K562 (cell line): ENCODE data around the gene IL1F10. TPM values are rescaled to one million over a fixed set of nuclear protein-coding genes. Genes with fewer than 3 reads are reported as not detected.
A peak's percentile ranks its signal among the peaks of the same experiment; 100 is the strongest.

Experiments used
- ATAC-seq: fragments of 200-7000 bp; cut with Tn5 transposase; 3 replicates; pipeline ENCODE4 v1.9.1; 2020; ENCODE audit warnings: moderate library complexity
- BruUV-seq: library from RNA; stranded (reverse); fragments of 400-500 nt; replicated peaks from 2 replicates; lab custom pipeline; 2021; lab: Mats Ljungman, UMichigan
- CTCF ChIA-PET: fragments of 300-600 bp; formaldehyde crosslinking; extraction: SDS; loops from one replicate; lab custom pipeline; 2021; ENCODE audit warnings: low intra/inter-chr PET ratio; lab: Yijun Ruan, JAX
- POLR2A ChIA-PET: fragments of 300-600, 350-650 bp; sonication (Branson Sonifier 250); formaldehyde crosslinking; extraction: SDS; loops from one replicate; lab custom pipeline; 2021; ENCODE audit warnings: antibody characterized with exemption, inconsistent platforms; lab: Yijun Ruan, JAX
- DNase-seq, 4 experiments: peaks; one replicate each; pipeline versions ENCODE4 v3.0.0 to v3.0.0-alpha.2; 2011 to 2018; ENCODE audit warnings: low spot score in 3 of 4, mixed read lengths in 3 of 4; ENCODE audit errors: extremely low read depth in 1 of 4
- FAIRE-seq: peaks from 2 replicates; lab custom pipeline; 2011; peaks lifted over from hg19 to GRCh38; lab: Jason Lieb, UNC
- H2AFZ ChIP-seq: 2 replicates; pipeline ENCODE4 v1.6.0; 2011; ENCODE audit warnings: low read depth, low read length, control low read depth, inconsistent platforms
- H3K27ac ChIP-seq: fragments of 200-600 bp; 3 replicates; pipeline ENCODE4 v1.8.0; 2011; ENCODE audit warnings: low read depth, mild to moderate bottlenecking, control low read depth, inconsistent platforms, low read length, moderate library complexity, mixed read lengths; ENCODE audit errors: extremely low read depth
- H3K27me3 ChIP-seq, 2 experiments: fragments of 300-600 bp in 1 of 2; 2 replicates in 1 of 2; 3 replicates in 1 of 2; pipeline versions ENCODE4 v1.6.0 to v1.8.0; 2011; ENCODE audit warnings: inconsistent platforms in 2 of 2, low read length in 2 of 2, mild to moderate bottlenecking in 1 of 2, mixed read lengths in 1 of 2, moderate library complexity in 1 of 2; ENCODE audit not compliant: control insufficient read depth in 2 of 2, insufficient read depth in 2 of 2
- H3K36me3 ChIP-seq: fragments of 300-600 bp; 3 replicates; pipeline ENCODE4 v1.8.0; 2011; ENCODE audit warnings: mild to moderate bottlenecking, low read length, inconsistent platforms; ENCODE audit not compliant: control insufficient read depth, insufficient read depth
- H3K4me1 ChIP-seq, 2 experiments: fragments of 200-600 bp in 1 of 2; replicated peaks in 1 of 2; 2 replicates in 1 of 2; 3 replicates in 1 of 2; pipeline versions ENCODE4 v1.5.1 to v1.8.0; 2011; ENCODE audit warnings: inconsistent platforms in 2 of 2, low read length in 2 of 2, mild to moderate bottlenecking in 1 of 2, mixed read lengths in 1 of 2, moderate library complexity in 1 of 2; ENCODE audit not compliant: control insufficient read depth in 2 of 2, insufficient read depth in 2 of 2
- H3K4me2 ChIP-seq: 2 replicates; pipeline ENCODE4 v1.6.1; 2011; ENCODE audit warnings: low read length, control low read depth, inconsistent platforms, mixed read lengths; ENCODE audit not compliant: insufficient read depth
- H3K4me3 ChIP-seq: fragments of 200-600 bp; sonication (generic), shearing (Covaris generic); 2 replicates; pipeline ENCODE4 v1.5.1; 2016; ENCODE audit warnings: control low read depth, inconsistent platforms
- H3K79me2 ChIP-seq: fragments of 200-600 bp; 3 replicates; pipeline ENCODE4 v1.8.0; 2011; ENCODE audit warnings: low read length, inconsistent platforms; ENCODE audit not compliant: control insufficient read depth, insufficient read depth
- H3K9ac ChIP-seq, 2 experiments: 2 replicates each; pipeline versions ENCODE4 v1.6.0 to v1.6.1; 2011; ENCODE audit warnings: low read depth in 2 of 2, low read length in 2 of 2, control low read depth in 1 of 2, inconsistent platforms in 1 of 2, mild to moderate bottlenecking in 1 of 2, mixed read lengths in 1 of 2; ENCODE audit not compliant: insufficient read depth in 1 of 2
- H3K9me1 ChIP-seq: one replicate; pipeline ENCODE4 v1.6.0; 2011; ENCODE audit warnings: inconsistent platforms, mild to moderate bottlenecking, low read length, moderate library complexity; ENCODE audit not compliant: control insufficient read depth, insufficient read depth
- H3K9me3 ChIP-seq: replicated peaks from 2 replicates; pipeline ENCODE4 v1.5.1; 2011; ENCODE audit warnings: low read depth, low read length, inconsistent platforms; ENCODE audit not compliant: control insufficient read depth, insufficient read depth
- H4K20me1 ChIP-seq: replicated peaks from 2 replicates; pipeline ENCODE4 v1.6.1; 2011; ENCODE audit warnings: low read length, inconsistent platforms, mixed read lengths; ENCODE audit not compliant: control insufficient read depth, insufficient read depth
- CAMTA2 ChIP-seq: fragments of 250-450 bp; sonication (Bioruptor Pico); conservative IDR thresholded peaks from 2 replicates; pipeline ENCODE4 v1.5.1; 2022
- EGR1 ChIP-seq: fragments of 450-650 bp; conservative IDR thresholded peaks from 2 replicates; pipeline ENCODE4 v1.6.1; 2017; ENCODE audit warnings: mild to moderate bottlenecking
- GTF2F1 ChIP-seq: IDR thresholded peaks from 2 replicates; pipeline ENCODE4 v1.6.1; 2011; ENCODE audit warnings: low read depth, low read length, improper control_type of control experiment
- JUND ChIP-seq, 2 experiments: IDR thresholded peaks; 2 replicates in 1 of 2; 3 replicates in 1 of 2; pipeline ENCODE4 v1.6.1; 2011; ENCODE audit warnings: borderline replicate concordance in 2 of 2, low read depth in 2 of 2, low read length in 2 of 2, improper control_type of control experiment in 1 of 2, missing biosample characterization in 1 of 2, missing genetic modification characterization in 1 of 2, missing genetic modification reagents in 1 of 2
- LARP7 ChIP-seq: fragments of 450-650 bp; IDR thresholded peaks from 2 replicates; pipeline ENCODE4 v1.6.1; 2016
- POLR2G ChIP-seq: fragments of 200-400 bp; formaldehyde crosslinking; IDR thresholded peaks from 2 replicates; pipeline ENCODE4 v1.6.1; 2017; ENCODE audit warnings: low read depth, mild to moderate bottlenecking, antibody characterized with exemption, low read length, moderate library complexity
- REST ChIP-seq, 2 experiments: fragments of 450-650 bp; formaldehyde crosslinking in 1 of 2; IDR thresholded peaks; 2 replicates each; pipeline versions ENCODE4 v1.4.0 to v1.6.1; 2014 to 2020; ENCODE audit warnings: mild to moderate bottlenecking in 2 of 2, borderline replicate concordance in 1 of 2, low read depth in 1 of 2
- ZEB2 ChIP-seq: fragments of 450-650 bp; IDR thresholded peaks from 2 replicates; pipeline ENCODE4 v1.6.1; 2016
- ZNF124 ChIP-seq: sonication (generic); formaldehyde crosslinking; IDR thresholded peaks from 2 replicates; pipeline ENCODE4 v1.8.1; 2022; ENCODE audit warnings: missing genetic modification reagents
- WGBS: fragments of 100-300 bp; shearing (Covaris generic); methylation state at CpG from one replicate; pipeline ENCODE4 v1.1.6; 2016; ENCODE audit warnings: low coverage, mixed read lengths; ENCODE audit not compliant: insufficient coverage; ENCODE audit errors: missing lambda C conversion rate; 5-methylcytosine and 5-hydroxymethylcytosine counted together
- in situ Hi-C: fragments of 300-500 bp; cut with MboI; formaldehyde crosslinking; loops from 4 replicates; pipeline ENCODE4 v1.15.0; 2018; ENCODE audit warnings: inconsistent platforms, mixed read lengths
- intact Hi-C: fragments of 100-400 bp; cut with micrococcal nuclease; formaldehyde crosslinking; loops from 2 replicates; pipeline ENCODE4 v1.14.2; 2022
- polyA plus RNA-seq, 8 experiments: library from polyadenylated mRNA; depleted of rRNA in 4 of 8; stranded (reverse) in 5 of 8; unstranded in 3 of 8; fragments of >200 nt; fragmentation: Nextera tagmentation in 2 of 8; fragmentation: Illumina TruSeq in 1 of 8; extraction: Ambion mirVana in 2 of 8; extraction: Trizol in 1 of 8; gene quantifications; 2 replicates each; pipeline versions ENCODE4 v1.2.1 to v1.2.3, GENCODE V29; 2011 to 2014; ENCODE audit warnings: inconsistent platforms in 1 of 8, missing spikeins in 1 of 8
- total RNA-seq, 7 experiments: library from RNA; depleted of rRNA in 6 of 7; stranded (reverse); fragments of >200 nt in 6 of 7; fragmentation: Illumina TruSeq in 2 of 7; extraction: Trizol in 2 of 7; gene quantifications; 2 replicates each; pipeline versions ENCODE4 v1.2.1 to v1.2.3, GENCODE V29; 2011 to 2021; ENCODE audit warnings: low replicate concordance in 1 of 7
- TF ChIP-seq, protein P1 (sequence below), 2 experiments: fragments of 150-350 bp in 1 of 2; IDR thresholded peaks; 2 replicates each; pipeline ENCODE4 v1.6.1; 2012 to 2016; ENCODE audit warnings: low read depth in 2 of 2, low read length in 2 of 2, mild to moderate bottlenecking in 1 of 2, moderate library complexity in 1 of 2

IL1F10 gene
- total and polyA plus RNA-seq, 9 of the 15 experiments (the other 6 are each of a cell fraction or from before 2014, with no cell fraction given), result not detected

DNA sequence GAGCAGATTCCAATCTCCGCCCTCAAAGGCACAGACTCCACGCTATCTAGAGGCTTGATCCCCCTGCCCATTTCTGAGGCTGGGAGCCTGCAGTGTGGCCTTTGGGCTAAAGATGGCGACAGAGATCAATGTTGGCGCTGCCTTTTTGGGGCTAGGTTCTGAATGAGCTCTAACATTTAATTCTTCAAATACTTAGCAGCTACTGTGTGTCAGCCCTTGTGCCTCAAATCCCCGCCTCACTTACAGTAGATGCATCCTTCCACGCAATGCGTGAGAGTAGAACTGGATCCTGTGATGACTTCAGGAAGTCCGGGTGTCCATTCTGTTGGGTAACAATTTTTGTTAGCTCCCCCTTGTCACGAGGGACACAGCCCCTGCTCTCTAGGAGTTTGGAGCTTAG, 12.4 kb downstream of the IL1F10 start:
- in situ Hi-C loops, result no loop called here
- no TSS peak for BruUV-seq
- Histone ChIP-seq H3K79me2 (no peaks in the 10 kb centered on the region), H3K4me1 (no peaks in the 10 kb centered on the region), H3K4me2 (no peak overlapping the region), H3K9me3 (no peaks in the 10 kb centered on the region), H3K36me3 (no peaks in the 10 kb centered on the region), H3K4me3 (no peak overlapping the region), H3K27ac (no peak overlapping the region), H3K27me3 (peaks cover 2 to 14% of the 10 kb centered on the region in 2 experiments; a peak in 4 of 5 replicates), H4K20me1 (no peaks in the 10 kb centered on the region; the same call in 1 of the 2 replicates), H2AFZ (no peak overlapping the region), H3K9ac (no peak overlapping the region), H3K9me1 (no peaks in the 10 kb centered on the region)
- CTCF ChIA-PET, result interaction anchor here (0.7 to 2.4 kb wide), 6 partner anchors 12 to 310 kb away, joined by 3 to 6 read pairs (median 4); no protein-coding TSS in a partner anchor
- FAIRE-seq (peak; percentile 97), ATAC-seq (peak; percentile 97), DNase-seq (peak; percentile 60 to 64 (median 62))
- intact Hi-C loops, result loop anchor here (1.0 to 10.0 kb wide), 5 partner anchors 57 to 312 kb away; no protein-coding TSS in a partner anchor
- POLR2A ChIA-PET, result interaction anchor here (0.7 to 1.8 kb wide), 6 partner anchors 9 to 302 kb away, joined by 3 to 11 read pairs (median 3); partner anchors contain the start of genes IL1F10 and IL36RN
- 3% methylated on average over 9 of the region's 9 CpGs for WGBS
- TF ChIP-seq EGR1 (no peak), ZNF124 (CRISPR knock-in tag) (no peak), LARP7 (no peak), JUND (IDR thresholded peaks at IDR 0.05; ENCODE audit: borderline replicate concordance, low read depth, low read length) (peak; percentile 30; the same call in 1 of the 2 replicates), JUND (tag; IDR thresholded peaks at IDR 0.05; ENCODE audit: borderline replicate concordance, low read depth, low read length) (no peak; the same call in 2 of the 3 replicates), CAMTA2 (no peak), POLR2G (no peak), REST (IDR thresholded peaks at IDR 0.05; ENCODE audit: borderline replicate concordance) (peak; percentile 52; the same call in 1 of the 2 replicates), REST (CRISPR knock-in tag; IDR thresholded peaks at IDR 0.05; ENCODE audit: low read depth) (no peak), GTF2F1 (no peak), ZEB2 (no peak)
- TF ChIP-seq, protein P1, sequence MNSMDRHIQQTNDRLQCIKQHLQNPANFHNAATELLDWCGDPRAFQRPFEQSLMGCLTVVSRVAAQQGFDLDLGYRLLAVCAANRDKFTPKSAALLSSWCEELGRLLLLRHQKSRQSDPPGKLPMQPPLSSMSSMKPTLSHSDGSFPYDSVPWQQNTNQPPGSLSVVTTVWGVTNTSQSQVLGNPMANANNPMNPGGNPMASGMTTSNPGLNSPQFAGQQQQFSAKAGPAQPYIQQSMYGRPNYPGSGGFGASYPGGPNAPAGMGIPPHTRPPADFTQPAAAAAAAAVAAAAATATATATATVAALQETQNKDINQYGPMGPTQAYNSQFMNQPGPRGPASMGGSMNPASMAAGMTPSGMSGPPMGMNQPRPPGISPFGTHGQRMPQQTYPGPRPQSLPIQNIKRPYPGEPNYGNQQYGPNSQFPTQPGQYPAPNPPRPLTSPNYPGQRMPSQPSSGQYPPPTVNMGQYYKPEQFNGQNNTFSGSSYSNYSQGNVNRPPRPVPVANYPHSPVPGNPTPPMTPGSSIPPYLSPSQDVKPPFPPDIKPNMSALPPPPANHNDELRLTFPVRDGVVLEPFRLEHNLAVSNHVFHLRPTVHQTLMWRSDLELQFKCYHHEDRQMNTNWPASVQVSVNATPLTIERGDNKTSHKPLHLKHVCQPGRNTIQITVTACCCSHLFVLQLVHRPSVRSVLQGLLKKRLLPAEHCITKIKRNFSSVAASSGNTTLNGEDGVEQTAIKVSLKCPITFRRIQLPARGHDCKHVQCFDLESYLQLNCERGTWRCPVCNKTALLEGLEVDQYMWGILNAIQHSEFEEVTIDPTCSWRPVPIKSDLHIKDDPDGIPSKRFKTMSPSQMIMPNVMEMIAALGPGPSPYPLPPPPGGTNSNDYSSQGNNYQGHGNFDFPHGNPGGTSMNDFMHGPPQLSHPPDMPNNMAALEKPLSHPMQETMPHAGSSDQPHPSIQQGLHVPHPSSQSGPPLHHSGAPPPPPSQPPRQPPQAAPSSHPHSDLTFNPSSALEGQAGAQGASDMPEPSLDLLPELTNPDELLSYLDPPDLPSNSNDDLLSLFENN (IDR thresholded peaks at IDR 0.05; ENCODE audit: low read depth in 2 of 2, low read length in 2 of 2), result no peak
